Central memory CD4-positive, alpha-beta T cell (primary cell): ENCODE data around the gene MLLT10.
"Not testable (repeated sequence)": the region's sequence is repeated elsewhere in the genome, so short reads cannot be mapped to it uniquely, and the experiment has no call there.

Experiments used
- DNase-seq: peaks from one replicate; pipeline ENCODE4 v3.0.0; 2022

The MLLT10 gene

GRCh38 chr10:21587391-21587790, 53.4 kb downstream of the MLLT10 start:
- no peak for DNase-seq

GRCh38 chr10:21588159-21588558, 54.1 kb downstream of the MLLT10 start:
- DNase-seq = not testable (repeated sequence)

- no peak for DNase-seq
These were observed 60.0 kb downstream of the MLLT10 start for GRCh38 chr10:21593986-21594385.

- DNase-seq = no peak
These were observed 65.5 kb downstream of the MLLT10 start for GRCh38 chr10:21599582-21599981.

- DNase-seq = no peak
These were observed 66.9 kb downstream of the MLLT10 start for GRCh38 chr10:21600804-21601433.

- no peak for DNase-seq
These were observed 68.3 kb downstream of the MLLT10 start for GRCh38 chr10:21602313-21602712.

- no peak for DNase-seq
These were observed 69.7 kb downstream of the MLLT10 start for GRCh38 chr10:21603721-21604120.

GRCh38 chr10:21604651-21605050, 70.6 kb downstream of the MLLT10 start:
- no peak for DNase-seq

GRCh38 chr10:21607907-21608306, 73.9 kb downstream of the MLLT10 start:
- no peak for DNase-seq

GRCh38 chr10:21614000-21614399, 80.0 kb downstream of the MLLT10 start:
- DNase-seq = no peak

GRCh38 chr10:21617267-21617666, 83.2 kb downstream of the MLLT10 start:
- DNase-seq = no peak

GRCh38 chr10:21623291-21623690, 89.3 kb downstream of the MLLT10 start:
- no peak for DNase-seq

- DNase-seq = not testable (repeated sequence)
These were observed 90.4 kb downstream of the MLLT10 start for GRCh38 chr10:21624421-21624820.

GRCh38 chr10:21624951-21625350, 90.9 kb downstream of the MLLT10 start:
- DNase-seq = no peak

- no peak for DNase-seq
These were observed 91.7 kb downstream of the MLLT10 start for GRCh38 chr10:21625623-21626229.

- DNase-seq = no peak
These were observed 92.6 kb downstream of the MLLT10 start for GRCh38 chr10:21626457-21627161.

GRCh38 chr10:21627331-21627730, 93.3 kb downstream of the MLLT10 start:
- no peak for DNase-seq

GRCh38 chr10:21628023-21628422, 94.0 kb downstream of the MLLT10 start:
- no peak for DNase-seq

- DNase-seq = not testable (repeated sequence)
These were observed 94.6 kb downstream of the MLLT10 start for GRCh38 chr10:21628645-21629044.

- DNase-seq = no peak
These were observed 100.8 kb downstream of the MLLT10 start for GRCh38 chr10:21634599-21635365.

GRCh38 chr10:21637795-21638194, 103.8 kb downstream of the MLLT10 start:
- DNase-seq = no peak

GRCh38 chr10:21638681-21639080, 104.6 kb downstream of the MLLT10 start:
- DNase-seq = no peak

GRCh38 chr10:21648040-21648439, 114.0 kb downstream of the MLLT10 start:
- DNase-seq = no peak
